Suprapubic skin (tissue), 4 donors: ENCODE data around the gene BST1.

Experiments used
- EP300 ChIP-seq: sonication (generic); formaldehyde crosslinking; IDR thresholded peaks from one replicate; pipeline ENCODE4 v1.6.1; 2017; ENCODE audit warnings: antibody characterized with exemption
- POLR2A ChIP-seq, 2 donors: fragments of 450-650 bp; IDR thresholded peaks; one replicate each; pipeline ENCODE4 v1.6.1; 2017; ENCODE audit warnings: antibody characterized with exemption in 2 of 2, mild to moderate bottlenecking in 2 of 2, moderate library complexity in 2 of 2
- POLR2AphosphoS5 ChIP-seq, 3 donors: sonication (generic); formaldehyde crosslinking; IDR thresholded peaks; one replicate each; pipeline ENCODE4 v1.6.1; 2017; ENCODE audit warnings: antibody characterized with exemption in 3 of 3
- TF ChIP-seq, protein P1 (sequence below), 2 donors: fragments of 200-600 bp in 1 of 2; fragments of 450-650 bp in 1 of 2; sonication (generic) in 1 of 2; IDR thresholded peaks; one replicate each; pipeline ENCODE4 v1.5.1; 2016 to 2019; ENCODE audit warnings: antibody characterized with exemption in 2 of 2, mild to moderate bottlenecking in 1 of 2, moderate library complexity in 1 of 2

- no peak for TF ChIP-seq POLR2A (IDR thresholded peaks at IDR 0.05)
- no peak for TF ChIP-seq POLR2AphosphoS5 (IDR thresholded peaks at IDR 0.05)
- TF ChIP-seq, protein P1, sequence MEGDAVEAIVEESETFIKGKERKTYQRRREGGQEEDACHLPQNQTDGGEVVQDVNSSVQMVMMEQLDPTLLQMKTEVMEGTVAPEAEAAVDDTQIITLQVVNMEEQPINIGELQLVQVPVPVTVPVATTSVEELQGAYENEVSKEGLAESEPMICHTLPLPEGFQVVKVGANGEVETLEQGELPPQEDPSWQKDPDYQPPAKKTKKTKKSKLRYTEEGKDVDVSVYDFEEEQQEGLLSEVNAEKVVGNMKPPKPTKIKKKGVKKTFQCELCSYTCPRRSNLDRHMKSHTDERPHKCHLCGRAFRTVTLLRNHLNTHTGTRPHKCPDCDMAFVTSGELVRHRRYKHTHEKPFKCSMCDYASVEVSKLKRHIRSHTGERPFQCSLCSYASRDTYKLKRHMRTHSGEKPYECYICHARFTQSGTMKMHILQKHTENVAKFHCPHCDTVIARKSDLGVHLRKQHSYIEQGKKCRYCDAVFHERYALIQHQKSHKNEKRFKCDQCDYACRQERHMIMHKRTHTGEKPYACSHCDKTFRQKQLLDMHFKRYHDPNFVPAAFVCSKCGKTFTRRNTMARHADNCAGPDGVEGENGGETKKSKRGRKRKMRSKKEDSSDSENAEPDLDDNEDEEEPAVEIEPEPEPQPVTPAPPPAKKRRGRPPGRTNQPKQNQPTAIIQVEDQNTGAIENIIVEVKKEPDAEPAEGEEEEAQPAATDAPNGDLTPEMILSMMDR (IDR thresholded peaks at IDR 0.05): no peak
- no peak for TF ChIP-seq EP300
These were observed 26.8 kb upstream of the BST1 start for GRCh38 chr4:15676039-15676438.
